ENCODE measurements around the gene FBP1.
"Not testable (repeated sequence)": the region's sequence is repeated elsewhere in the genome, so short reads cannot be mapped to it uniquely, and the experiment has no call there.

FBP1 gene

GRCh38 chr9:94568250-94568889, 70.9 kb downstream of the FBP1 start:
- no peak for DNase-seq

- DNase-seq, result no peak
Observed at GRCh38 chr9:94567271-94567670, 72.0 kb downstream of the FBP1 start.

- no peak for DNase-seq
Observed at GRCh38 chr9:94566550-94566949, 72.8 kb downstream of the FBP1 start.

GRCh38 chr9:94564279-94564678, 75.0 kb downstream of the FBP1 start:
- DNase-seq, result not testable (repeated sequence)

GRCh38 chr9:94563548-94563947, 75.8 kb downstream of the FBP1 start:
- no peak for DNase-seq

- DNase-seq, result no peak
Observed at GRCh38 chr9:94560237-94560636, 79.1 kb downstream of the FBP1 start.

- DNase-seq, result no peak
Observed at GRCh38 chr9:94557376-94557775, 81.9 kb downstream of the FBP1 start.

- peak; percentile 6 for DNase-seq
Observed at GRCh38 chr9:94554439-94555331, 84.6 kb downstream of the FBP1 start, which contains the start of gene PCAT7. Gene PCAT7, plus strand, starts transcription at chr9:94555083.

GRCh38 chr9:94554078-94554438, 85.3 kb downstream of the FBP1 start:
- no peak for DNase-seq

All from activated CD4-positive, alpha-beta T cell treated with anti-CD3 and anti-CD28 coated beads, Interleukin-2, amount 50 U/mL, for 1 hour (primary cell).